IMR-90 (cell line): ENCODE results near the gene GRB10.

Experiments used
- BHLHE40 ChIP-seq: fragments of 150-350 bp; IDR thresholded peaks from 2 replicates; pipeline ENCODE4 v1.6.1; 2016; ENCODE audit warnings: mild to moderate bottlenecking, low read depth, low read length
- CTCF ChIP-seq: conservative IDR thresholded peaks from 2 replicates; pipeline ENCODE4 v1.5.1; 2012; ENCODE audit warnings: mild to moderate bottlenecking, low read depth, low read length, improper control_type of control experiment
- FOS ChIP-seq: fragments of 150-350 bp; IDR thresholded peaks from 2 replicates; pipeline ENCODE4 v1.6.1; 2016; ENCODE audit warnings: low read depth, low read length
- MXI1 ChIP-seq: IDR thresholded peaks from 2 replicates; pipeline ENCODE4 v1.6.1; 2012; ENCODE audit warnings: low read depth, mild to moderate bottlenecking, low read length, moderate library complexity, borderline replicate concordance
- POLR2A ChIP-seq: IDR thresholded peaks from 2 replicates; pipeline ENCODE4 v1.6.1; 2012; ENCODE audit warnings: mild to moderate bottlenecking, low read depth, low read length
- RAD21 ChIP-seq: IDR thresholded peaks from 2 replicates; pipeline ENCODE4 v1.6.1; 2012; ENCODE audit warnings: low read length, improper control_type of control experiment
- RCOR1 ChIP-seq: IDR thresholded peaks from 2 replicates; pipeline ENCODE4 v1.6.1; 2012; ENCODE audit warnings: mild to moderate bottlenecking, low read length, improper control_type of control experiment; ENCODE audit not compliant: insufficient replicate concordance
- SMC3 ChIP-seq: fragments of 150-350 bp; IDR thresholded peaks from 2 replicates; pipeline ENCODE4 v1.6.1; 2016; ENCODE audit warnings: low read depth, mild to moderate bottlenecking, antibody characterized with exemption, low read length, moderate library complexity

GRCh38 chr7:50631100-50631499, 151.6 kb downstream of the GRB10 start:
- TF ChIP-seq FOS (no peak), CTCF (no peak), BHLHE40 (no peak), POLR2A (no peak), RAD21 (no peak), RCOR1 (no peak), MXI1 (no peak), SMC3 (no peak)
